OCI-LY1 (cell line): ENCODE data around the gene PA2G4.
"Not testable (repeated sequence)": the region's sequence is repeated elsewhere in the genome, so short reads cannot be mapped to it uniquely, and the experiment has no call there.

ENCODE experiments used
- H2AFZ ChIP-seq: fragments of 200-600 bp; sonication (generic), shearing (Covaris generic); 2 replicates; pipeline ENCODE4 v1.6.0; 2014; ENCODE audit warnings: antibody characterized with exemption, mild to moderate bottlenecking, low read length
- H3F3A ChIP-seq: fragments of 200-600 bp; sonication (generic), shearing (Covaris generic); 2 replicates; pipeline ENCODE4 v1.6.0; 2014; ENCODE audit warnings: mild to moderate bottlenecking, antibody characterized with exemption, low read length, moderate library complexity; ENCODE audit not compliant: insufficient read depth
- H3K27ac ChIP-seq: fragments of 200-600 bp; sonication (generic); 2 replicates; pipeline ENCODE4 v1.5.1; 2014; ENCODE audit warnings: low read length, mixed run types, mild to moderate bottlenecking, low read depth; ENCODE audit not compliant: poor library complexity, severe bottlenecking
- H3K27me3 ChIP-seq: fragments of 200-600 bp; sonication (generic); 2 replicates; pipeline ENCODE4 v1.6.0; 2014; ENCODE audit warnings: antibody characterized with exemption, mild to moderate bottlenecking, low read length, moderate library complexity; ENCODE audit not compliant: insufficient read depth
- H3K36me3 ChIP-seq: fragments of 200-600 bp; sonication (generic); 2 replicates; pipeline ENCODE4 v1.6.1; 2014; ENCODE audit warnings: mild to moderate bottlenecking, antibody characterized with exemption, low read length, moderate library complexity, mixed read lengths; ENCODE audit not compliant: insufficient read depth
- H3K4me1 ChIP-seq: fragments of 200-600 bp; sonication (generic); 2 replicates; pipeline ENCODE4 v1.5.1; 2014; ENCODE audit warnings: mild to moderate bottlenecking, low read length, moderate library complexity; ENCODE audit not compliant: insufficient read depth, severe bottlenecking
- H3K4me2 ChIP-seq: fragments of 200-600 bp; sonication (generic), shearing (Covaris generic); 2 replicates; pipeline ENCODE4 v1.6.1; 2014; ENCODE audit warnings: low read length
- H3K4me3 ChIP-seq: fragments of 200-600 bp; sonication (generic); 2 replicates; pipeline ENCODE4 v1.5.1; 2014; ENCODE audit warnings: low read length, low read depth, mild to moderate bottlenecking, mixed read lengths; ENCODE audit not compliant: poor library complexity, severe bottlenecking
- H3K79me2 ChIP-seq: fragments of 200-600 bp; shearing (Covaris generic); 2 replicates; pipeline ENCODE4 v1.6.1; 2016; ENCODE audit warnings: mixed run types, low read length, mixed read lengths; ENCODE audit not compliant: insufficient read depth
- H3K9ac ChIP-seq: fragments of 200-600 bp; sonication (generic), shearing (Covaris generic); 2 replicates; pipeline ENCODE4 v1.6.1; 2014; ENCODE audit warnings: mild to moderate bottlenecking, low read length, mixed read lengths
- H3K9me2 ChIP-seq: fragments of 200-600 bp; sonication (generic), shearing (Covaris generic); 2 replicates; pipeline ENCODE4 v1.6.1; 2014; ENCODE audit warnings: low read depth, mild to moderate bottlenecking, low read length, mixed read lengths
- H3K9me3 ChIP-seq: fragments of 200-600 bp; shearing (Covaris generic); 2 replicates; pipeline ENCODE4 v1.6.1; 2014; ENCODE audit warnings: low read length, mixed read lengths
- H4K20me1 ChIP-seq: fragments of 200-600 bp; sonication (generic), shearing (Covaris generic); 2 replicates; pipeline ENCODE4 v1.6.0; 2016; ENCODE audit warnings: mild to moderate bottlenecking, low read length; ENCODE audit not compliant: insufficient read depth
- CTCF ChIP-seq: fragments of 200-600 bp; sonication (generic), shearing (Covaris generic); IDR thresholded peaks from 2 replicates; pipeline ENCODE4 v1.5.1; 2017; ENCODE audit warnings: mild to moderate bottlenecking, antibody characterized with exemption, low read length, moderate library complexity, mixed read lengths
- EZH2 ChIP-seq: fragments of 200-600 bp; sonication (generic), shearing (Covaris generic); IDR thresholded peaks from 2 replicates; pipeline ENCODE4 v1.8.0; 2017; ENCODE audit warnings: borderline replicate concordance, mixed run types, mild to moderate bottlenecking, antibody characterized with exemption, low read length, moderate library complexity, mixed read lengths

The PA2G4 gene

GRCh38 chr12:56104109-56104814 lies at the start of gene PA2G4:
Gene PA2G4, plus strand, starts transcription at chr12:56104559. Its CDS starts 179 bp downstream, at chr12:56104738.
- Histone ChIP-seq H3K9me2 (no peaks in the 10 kb centered on the region), H3K9me3 (no peaks in the 10 kb centered on the region), H3K4me3 (peak within 1 kb of the TSS; percentile 94), H2AFZ (0 out of 2 replicates have a peak within 1 kb of the TSS, but pooled peaks have one; percentile 7), H3K4me2 (peak within 1 kb of the TSS; percentile 83), H3K27ac (peak within 1 kb of the TSS; percentile 71), H3K79me2 (peaks cover 27% of the 10 kb centered on the region), H3K36me3 (peaks cover 34% of the 10 kb centered on the region), H3F3A (no peaks in the 10 kb centered on the region), H3K4me1 (peaks cover 23% of the 10 kb centered on the region), H3K27me3 (no peaks in the 10 kb centered on the region), H3K9ac (peak within 1 kb of the TSS; percentile 98), H4K20me1 (no peaks in the 10 kb centered on the region)
- TF ChIP-seq CTCF = no peak
- no peak for TF ChIP-seq EZH2

GRCh38 chr12:56059964-56060363 lies 44.4 kb upstream of the PA2G4 start:
- not testable (repeated sequence) for H3K4me1 ChIP-seq, H3K36me3 ChIP-seq, H3K9me3 ChIP-seq, H3K27ac ChIP-seq, H3K9ac ChIP-seq, H3K9me2 ChIP-seq, H3K4me2 ChIP-seq, H4K20me1 ChIP-seq, H3K27me3 ChIP-seq, H3K79me2 ChIP-seq, H3K4me3 ChIP-seq, H3F3A ChIP-seq, H2AFZ ChIP-seq

GRCh38 chr12:56061982-56062381 lies 42.4 kb upstream of the PA2G4 start:
- no peaks in the 10 kb centered on the region for H3K4me1 ChIP-seq
- no peaks in the 10 kb centered on the region for H3K79me2 ChIP-seq
- TF ChIP-seq EZH2 (no peak), CTCF (no peak)
- H3K9me3 ChIP-seq = peaks cover 5% of the 10 kb centered on the region; the same call in 1 of the 2 replicates
- no peak overlapping the region for H3K4me3 ChIP-seq
- H3K4me2 ChIP-seq = no peak overlapping the region
- H3K9ac ChIP-seq = no peak overlapping the region
- no peak overlapping the region for H3K27ac ChIP-seq
- no peaks in the 10 kb centered on the region for H3K36me3 ChIP-seq
- no peaks in the 10 kb centered on the region for H4K20me1 ChIP-seq
- no peaks in the 10 kb centered on the region for H3K9me2 ChIP-seq
- no peak overlapping the region for H2AFZ ChIP-seq
- H3F3A ChIP-seq = no peaks in the 10 kb centered on the region
- peaks cover 6% of the 10 kb centered on the region; the same call in 1 of the 2 replicates for H3K27me3 ChIP-seq

- H3K9ac ChIP-seq = no peak overlapping the region
- no peaks in the 10 kb centered on the region for H3K36me3 ChIP-seq
Observed at GRCh38 chr12:56062996-56063395, 41.4 kb upstream of the PA2G4 start.

More at GRCh38 chr12:56062996-56063395, 41.4 kb upstream of the PA2G4 start:
- Histone ChIP-seq H3K79me2 (no peaks in the 10 kb centered on the region), H3K27me3 (peaks cover 6% of the 10 kb centered on the region; the same call in 1 of the 2 replicates), H3K4me1 (no peaks in the 10 kb centered on the region), H3K4me3 (no peak overlapping the region), H3F3A (no peaks in the 10 kb centered on the region), H3K27ac (no peak overlapping the region), H4K20me1 (no peaks in the 10 kb centered on the region), H3K9me3 (peaks cover 5% of the 10 kb centered on the region; the same call in 1 of the 2 replicates), H3K9me2 (no peaks in the 10 kb centered on the region), H3K4me2 (no peak overlapping the region), H2AFZ (no peak overlapping the region)
- TF ChIP-seq EZH2 = no peak
- no peak for TF ChIP-seq CTCF
